ENCODE measurements around the gene FOXP4. TPM values are rescaled to one million over a fixed set of nuclear protein-coding genes. Genes with fewer than 3 reads are reported as not detected.

Gene FOXP4
- total RNA-seq, 2 experiments from 2014 or later = 11.1 to 11.3 TPM

- H3K27me3 Mint-ChIP-seq = peaks cover 26% of the 10 kb centered on the region
- peak; percentile 80 for DNase-seq
- peak overlapping the region; percentile 95 for H3K27ac Mint-ChIP-seq
- peaks cover 2% of the 10 kb centered on the region for H3K36me3 Mint-ChIP-seq
- peaks cover 26% of the 10 kb centered on the region for H3K4me1 Mint-ChIP-seq
- no peaks in the 10 kb centered on the region for H3K9me3 Mint-ChIP-seq
- peak overlapping the region; percentile 71 for H3K4me3 Mint-ChIP-seq
Observed at GRCh38 chr6:41531591-41532582, 14.3 kb upstream of the FOXP4 start.

DNA sequence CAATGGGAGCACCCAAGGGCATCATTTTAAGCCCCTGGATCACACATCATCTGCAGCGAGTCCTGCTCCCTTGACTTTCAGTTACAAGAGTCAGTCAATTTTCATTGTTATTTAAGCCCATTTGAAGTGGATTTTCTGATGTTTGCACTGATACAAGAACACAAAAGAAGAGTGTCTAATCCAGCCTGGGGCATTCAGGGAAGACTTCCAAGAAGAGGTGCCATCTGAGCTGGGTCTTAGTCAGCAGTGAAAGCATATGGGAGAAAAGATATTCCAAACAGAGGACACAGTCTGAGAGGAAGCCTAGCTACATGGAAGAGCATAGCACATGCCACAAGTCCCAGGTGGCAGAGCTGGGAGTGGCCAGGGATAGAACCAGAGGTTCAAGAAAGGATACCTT lies 10.4 kb upstream of the FOXP4 start:
- Mint-ChIP-seq H3K4me1 (peaks cover 27% of the 10 kb centered on the region), H3K9me3 (no peaks in the 10 kb centered on the region), H3K36me3 (peaks cover 2% of the 10 kb centered on the region), H3K27ac (no peak overlapping the region), H3K4me3 (no peak overlapping the region), H3K27me3 (peaks cover 29% of the 10 kb centered on the region)
- no peak for DNase-seq

GRCh38 chr6:41536795-41537758 lies 9.1 kb upstream of the FOXP4 start:
- DNase-seq = no peak
- Mint-ChIP-seq H3K4me3 (no peak overlapping the region), H3K27ac (no peak overlapping the region), H3K9me3 (no peaks in the 10 kb centered on the region), H3K27me3 (peaks cover 30% of the 10 kb centered on the region), H3K36me3 (peaks cover 2% of the 10 kb centered on the region), H3K4me1 (peaks cover 19% of the 10 kb centered on the region)

DNA sequence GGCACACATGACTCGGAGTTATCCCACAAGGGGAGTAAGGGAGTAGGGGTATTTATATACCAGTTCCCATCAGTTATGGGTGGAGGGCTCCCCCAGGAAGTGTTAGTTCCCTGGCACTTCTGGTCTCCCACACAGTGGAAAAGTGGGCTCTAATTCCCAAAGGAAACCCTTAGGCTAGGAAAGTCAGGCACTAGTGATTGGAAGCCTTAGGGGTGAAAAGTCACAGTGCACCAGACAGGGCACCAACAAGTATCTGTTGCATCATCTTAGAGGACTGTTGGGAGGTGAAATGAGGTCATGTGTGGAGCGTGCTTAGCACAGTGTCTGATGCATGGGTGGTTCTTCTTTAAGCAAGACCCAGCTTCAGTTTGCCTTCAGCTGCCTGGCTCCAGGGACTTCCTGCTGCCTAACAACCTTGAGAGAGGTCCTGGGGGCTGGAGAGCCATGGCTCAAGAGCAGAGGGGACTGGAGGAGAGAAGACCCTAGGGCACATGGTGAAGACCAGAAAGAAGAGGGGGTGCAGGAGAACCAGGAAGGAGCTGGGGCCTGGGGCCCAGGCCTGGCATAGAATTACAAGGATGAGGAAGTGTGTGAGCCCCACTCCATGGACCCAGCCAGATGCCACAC lies 7.5 kb upstream of the FOXP4 start:
- peaks cover 6% of the 10 kb centered on the region for H3K4me1 Mint-ChIP-seq
- no peaks in the 10 kb centered on the region for H3K9me3 Mint-ChIP-seq
- peaks cover 30% of the 10 kb centered on the region for H3K27me3 Mint-ChIP-seq
- H3K27ac Mint-ChIP-seq = no peak overlapping the region
- no peak overlapping the region for H3K4me3 Mint-ChIP-seq
- no peaks in the 10 kb centered on the region for H3K36me3 Mint-ChIP-seq
- DNase-seq = no peak

- H3K27ac Mint-ChIP-seq = no peak overlapping the region
- peaks cover 6% of the 10 kb centered on the region for H3K4me1 Mint-ChIP-seq
- peaks cover 30% of the 10 kb centered on the region for H3K27me3 Mint-ChIP-seq
- DNase-seq = no peak
- no peak overlapping the region for H3K4me3 Mint-ChIP-seq
- no peaks in the 10 kb centered on the region for H3K36me3 Mint-ChIP-seq
- no peaks in the 10 kb centered on the region for H3K9me3 Mint-ChIP-seq
Observed at GRCh38 chr6:41539204-41539603, 7.0 kb upstream of the FOXP4 start.

GRCh38 chr6:41541364-41541763 lies 4.8 kb upstream of the FOXP4 start:
- H3K9me3 Mint-ChIP-seq = no peaks in the 10 kb centered on the region
- H3K36me3 Mint-ChIP-seq = no peaks in the 10 kb centered on the region
- H3K27ac Mint-ChIP-seq = no peak overlapping the region
- no peak for DNase-seq
- H3K4me3 Mint-ChIP-seq = no peak overlapping the region
- H3K27me3 Mint-ChIP-seq = peaks cover 21% of the 10 kb centered on the region
- H3K4me1 Mint-ChIP-seq = peaks cover 16% of the 10 kb centered on the region

DNA sequence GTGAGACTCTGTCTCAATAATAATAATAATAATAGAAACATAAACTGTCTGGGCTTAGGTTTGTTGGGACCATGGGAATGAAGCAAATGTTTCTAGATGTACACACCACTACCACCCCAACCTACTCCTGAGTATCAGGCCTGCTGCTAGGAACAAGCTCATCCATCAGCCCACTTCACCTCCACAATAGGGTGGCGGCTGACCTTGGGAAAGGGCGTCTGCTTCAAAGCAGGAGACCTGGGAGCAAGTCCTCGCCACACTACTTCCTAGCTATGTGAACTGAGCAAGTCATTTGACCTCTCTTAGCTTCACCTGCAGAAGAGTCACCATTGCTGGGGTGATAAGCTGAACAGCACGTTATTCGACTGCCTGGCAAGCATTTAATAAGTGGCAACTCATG lies 3.1 kb upstream of the FOXP4 start:
- peaks cover 13% of the 10 kb centered on the region for H3K27me3 Mint-ChIP-seq
- no peaks in the 10 kb centered on the region for H3K36me3 Mint-ChIP-seq
- no peak for DNase-seq
- H3K9me3 Mint-ChIP-seq = no peaks in the 10 kb centered on the region
- H3K4me1 Mint-ChIP-seq = peaks cover 14% of the 10 kb centered on the region
- no peak overlapping the region for H3K4me3 Mint-ChIP-seq
- no peak overlapping the region for H3K27ac Mint-ChIP-seq

- Mint-ChIP-seq H3K9me3 (no peaks in the 10 kb centered on the region), H3K36me3 (no peaks in the 10 kb centered on the region), H3K4me1 (peaks cover 15% of the 10 kb centered on the region), H3K27ac (peak overlapping the region; percentile 78), H3K27me3 (peaks cover 17% of the 10 kb centered on the region), H3K4me3 (peak overlapping the region; percentile 79)
- DNase-seq = no peak
Observed at GRCh38 chr6:41545247-41545702, 906 bp upstream of the FOXP4 start.

- Mint-ChIP-seq H3K27me3 (peaks cover 15% of the 10 kb centered on the region), H3K4me1 (peaks cover 14% of the 10 kb centered on the region), H3K27ac (no peak overlapping the region)
Observed at GRCh38 chr6:41546475-41546865, 289 bp downstream of the FOXP4 start.

DNA sequence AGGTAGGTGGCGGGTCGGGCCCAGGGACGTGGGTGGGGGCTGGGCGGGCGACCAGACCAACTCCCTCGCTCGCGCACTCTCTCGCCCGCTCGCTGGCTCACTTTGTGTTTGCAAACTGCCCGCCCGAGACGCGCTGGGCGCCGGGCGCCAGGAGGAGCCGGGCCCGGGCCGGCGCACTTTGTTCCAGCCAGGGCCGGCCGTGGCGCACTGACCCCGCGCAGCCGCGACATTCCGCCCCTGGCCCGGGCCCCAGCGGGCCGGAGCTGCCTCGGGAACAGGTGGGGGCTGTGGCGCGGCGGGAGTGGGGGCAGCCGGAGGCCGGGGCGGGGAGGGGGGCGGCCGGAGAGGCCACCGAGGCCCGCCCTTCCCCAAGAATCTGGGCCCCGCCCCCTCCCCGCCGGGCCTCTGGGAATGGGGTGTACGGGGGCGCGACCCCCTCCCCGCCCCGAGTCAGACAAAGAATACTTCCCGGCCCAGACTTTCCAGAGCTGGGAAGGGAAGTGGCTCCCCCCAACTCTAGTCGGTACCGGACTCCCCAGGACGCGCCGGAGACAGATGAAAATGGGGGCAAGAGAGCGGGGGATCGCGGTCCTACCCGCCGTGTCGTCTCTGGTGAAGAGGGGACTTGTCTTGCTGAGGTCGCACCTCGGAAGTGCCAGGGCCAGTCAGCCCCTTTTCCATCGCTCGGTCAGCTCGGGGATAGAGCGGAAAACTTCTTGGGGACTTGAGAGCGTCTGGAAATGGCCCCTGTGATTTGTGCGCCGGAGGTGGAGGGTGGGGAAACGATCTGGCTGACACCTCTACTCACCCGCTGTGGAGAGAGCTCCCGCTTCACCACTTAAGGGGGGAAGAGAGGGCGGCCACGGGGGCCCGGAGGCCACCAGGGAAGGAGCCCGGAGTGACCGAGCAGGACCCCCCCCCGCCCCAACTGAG lies 951 bp downstream of the FOXP4 start:
- peaks cover 6% of the 10 kb centered on the region for H3K36me3 Mint-ChIP-seq
- peaks cover 14% of the 10 kb centered on the region for H3K4me1 Mint-ChIP-seq
- peak overlapping the region; percentile 90 for H3K4me3 Mint-ChIP-seq
- peak overlapping the region; percentile 16 for H3K27ac Mint-ChIP-seq
- no peaks in the 10 kb centered on the region for H3K9me3 Mint-ChIP-seq
- H3K27me3 Mint-ChIP-seq = peaks cover 15% of the 10 kb centered on the region
- peak; percentile 35 for DNase-seq

More at GRCh38 chr6:41546475-41546865, 289 bp downstream of the FOXP4 start:
- peak; percentile 62 for DNase-seq
- no peak overlapping the region for H3K4me3 Mint-ChIP-seq
- H3K9me3 Mint-ChIP-seq = no peaks in the 10 kb centered on the region
- H3K36me3 Mint-ChIP-seq = peaks cover 2% of the 10 kb centered on the region

GRCh38 chr6:41547799-41548097 lies 1.6 kb downstream of the FOXP4 start:
- Mint-ChIP-seq H3K9me3 (no peaks in the 10 kb centered on the region), H3K4me1 (peaks cover 14% of the 10 kb centered on the region), H3K27me3 (peaks cover 15% of the 10 kb centered on the region)

DNA sequence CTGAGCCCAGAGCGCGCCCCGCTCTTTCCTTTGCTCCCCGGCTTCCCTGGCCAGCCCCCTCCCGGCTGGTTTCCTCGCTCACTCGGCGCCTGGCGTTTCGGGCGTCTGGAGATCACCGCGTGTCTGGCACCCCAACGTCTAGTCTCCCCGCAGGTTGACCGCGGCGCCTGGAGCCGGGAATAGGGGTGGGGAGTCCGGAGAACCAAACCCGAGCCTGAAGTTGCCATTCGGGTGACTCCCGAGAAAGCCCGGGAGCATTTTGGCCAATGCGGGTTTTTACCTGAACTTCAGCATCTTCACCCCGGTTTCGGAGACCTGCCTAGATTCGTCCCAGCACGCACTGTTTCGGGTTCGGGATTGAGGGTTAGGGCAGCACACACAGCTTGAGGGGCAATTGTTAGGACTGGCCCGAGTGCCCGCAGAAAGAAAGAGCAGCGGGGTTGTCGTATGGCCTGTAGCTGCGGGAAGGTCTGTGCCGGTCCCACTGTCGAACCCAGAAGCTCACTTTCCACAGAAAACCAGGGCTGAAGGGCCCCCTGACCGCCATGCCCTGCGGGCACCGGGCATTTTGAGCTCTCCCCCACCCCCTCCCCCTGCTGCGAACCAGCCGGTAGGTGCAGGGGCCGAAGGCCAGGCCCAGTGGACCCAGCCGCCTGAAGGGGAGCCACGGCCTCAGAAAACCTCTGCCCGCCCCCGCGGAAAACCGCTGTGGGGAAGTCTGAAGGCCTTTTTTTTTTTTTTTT lies 2.1 kb downstream of the FOXP4 start:
- no peak overlapping the region for H3K27ac Mint-ChIP-seq
- H3K4me1 Mint-ChIP-seq = peaks cover 14% of the 10 kb centered on the region
- H3K27me3 Mint-ChIP-seq = peaks cover 16% of the 10 kb centered on the region

More at GRCh38 chr6:41547799-41548097, 1.6 kb downstream of the FOXP4 start:
- DNase-seq = no peak
- peaks cover 6% of the 10 kb centered on the region for H3K36me3 Mint-ChIP-seq
- H3K27ac Mint-ChIP-seq = no peak overlapping the region
- peak overlapping the region; percentile 90 for H3K4me3 Mint-ChIP-seq

More for the DNA sequence above, 2.1 kb downstream of the FOXP4 start:
- Mint-ChIP-seq H3K9me3 (no peaks in the 10 kb centered on the region), H3K36me3 (peaks cover 6% of the 10 kb centered on the region), H3K4me3 (peak overlapping the region; percentile 90)
- peak; percentile 69 for DNase-seq

Data from activated naive CD8-positive, alpha-beta T cell treated with anti-CD3 and anti-CD28 coated beads for 36 hours (primary cell).